Measurements from ENCODE around the gene NRG2.

- TF ChIP-seq, protein P1, sequence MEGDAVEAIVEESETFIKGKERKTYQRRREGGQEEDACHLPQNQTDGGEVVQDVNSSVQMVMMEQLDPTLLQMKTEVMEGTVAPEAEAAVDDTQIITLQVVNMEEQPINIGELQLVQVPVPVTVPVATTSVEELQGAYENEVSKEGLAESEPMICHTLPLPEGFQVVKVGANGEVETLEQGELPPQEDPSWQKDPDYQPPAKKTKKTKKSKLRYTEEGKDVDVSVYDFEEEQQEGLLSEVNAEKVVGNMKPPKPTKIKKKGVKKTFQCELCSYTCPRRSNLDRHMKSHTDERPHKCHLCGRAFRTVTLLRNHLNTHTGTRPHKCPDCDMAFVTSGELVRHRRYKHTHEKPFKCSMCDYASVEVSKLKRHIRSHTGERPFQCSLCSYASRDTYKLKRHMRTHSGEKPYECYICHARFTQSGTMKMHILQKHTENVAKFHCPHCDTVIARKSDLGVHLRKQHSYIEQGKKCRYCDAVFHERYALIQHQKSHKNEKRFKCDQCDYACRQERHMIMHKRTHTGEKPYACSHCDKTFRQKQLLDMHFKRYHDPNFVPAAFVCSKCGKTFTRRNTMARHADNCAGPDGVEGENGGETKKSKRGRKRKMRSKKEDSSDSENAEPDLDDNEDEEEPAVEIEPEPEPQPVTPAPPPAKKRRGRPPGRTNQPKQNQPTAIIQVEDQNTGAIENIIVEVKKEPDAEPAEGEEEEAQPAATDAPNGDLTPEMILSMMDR (IDR thresholded peaks at IDR 0.05) = no peak
- TF ChIP-seq EP300 (IDR thresholded peaks at IDR 0.05) = no peak
These were observed 195.2 kb downstream of the NRG2 start for GRCh38 chr5:139847790-139848507.
